Astrocyte of the cerebellum (primary cell): ENCODE results near the gene PKP3.
"Not testable (repeated sequence)": the region's sequence is repeated elsewhere in the genome, so short reads cannot be mapped to it uniquely, and the experiment has no call there.

Experiments
- DNase-seq: peaks from one replicate; pipeline ENCODE4 v3.0.0-alpha.2; 2011; ENCODE audit warnings: low read depth
- H3K4me3 ChIP-seq: 2 replicates; pipeline ENCODE4 v1.5.1; 2011; ENCODE audit warnings: mild to moderate bottlenecking, low read depth, low read length, moderate library complexity
- CTCF ChIP-seq: IDR thresholded peaks from 2 replicates; pipeline ENCODE4 v1.5.1; 2012; ENCODE audit warnings: low read length, low read depth, moderate library complexity, mild to moderate bottlenecking; ENCODE audit errors: missing control alignments
- in situ Hi-C: cut with HindIII; loops from 2 replicates; pipeline ENCODE4 v1.10.0; 2017; ENCODE audit warnings: low sequenced_read_pairs

The PKP3 gene

GRCh38 chr11:400241-400689 is 6.3 kb downstream of the PKP3 start:
- in situ Hi-C loops: no loop called here
- no peak for DNase-seq
- no peak overlapping the region for H3K4me3 ChIP-seq
- no peak for TF ChIP-seq CTCF

DNA sequence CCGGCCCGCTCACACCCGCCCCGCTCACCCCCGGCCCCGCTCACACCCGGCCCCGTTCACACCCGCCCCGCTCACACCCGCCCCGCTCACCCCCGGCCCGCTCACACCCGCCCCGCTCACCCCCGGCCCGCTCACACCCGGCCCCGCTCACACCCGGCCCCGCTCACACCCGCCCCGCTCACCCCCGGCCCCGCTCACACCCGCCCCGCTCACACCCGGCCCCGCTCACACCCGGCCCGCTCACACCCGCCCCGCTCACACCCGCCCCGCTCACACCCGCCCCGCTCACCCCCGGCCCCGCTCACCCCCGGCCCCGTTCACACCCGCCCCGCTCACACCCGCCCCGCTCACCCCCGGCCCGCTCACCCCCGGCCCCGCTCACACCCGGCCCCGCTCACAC is 7.2 kb downstream of the PKP3 start:
- DNase-seq, H3K4me3 ChIP-seq, in situ Hi-C loops: not testable (repeated sequence)

DNA sequence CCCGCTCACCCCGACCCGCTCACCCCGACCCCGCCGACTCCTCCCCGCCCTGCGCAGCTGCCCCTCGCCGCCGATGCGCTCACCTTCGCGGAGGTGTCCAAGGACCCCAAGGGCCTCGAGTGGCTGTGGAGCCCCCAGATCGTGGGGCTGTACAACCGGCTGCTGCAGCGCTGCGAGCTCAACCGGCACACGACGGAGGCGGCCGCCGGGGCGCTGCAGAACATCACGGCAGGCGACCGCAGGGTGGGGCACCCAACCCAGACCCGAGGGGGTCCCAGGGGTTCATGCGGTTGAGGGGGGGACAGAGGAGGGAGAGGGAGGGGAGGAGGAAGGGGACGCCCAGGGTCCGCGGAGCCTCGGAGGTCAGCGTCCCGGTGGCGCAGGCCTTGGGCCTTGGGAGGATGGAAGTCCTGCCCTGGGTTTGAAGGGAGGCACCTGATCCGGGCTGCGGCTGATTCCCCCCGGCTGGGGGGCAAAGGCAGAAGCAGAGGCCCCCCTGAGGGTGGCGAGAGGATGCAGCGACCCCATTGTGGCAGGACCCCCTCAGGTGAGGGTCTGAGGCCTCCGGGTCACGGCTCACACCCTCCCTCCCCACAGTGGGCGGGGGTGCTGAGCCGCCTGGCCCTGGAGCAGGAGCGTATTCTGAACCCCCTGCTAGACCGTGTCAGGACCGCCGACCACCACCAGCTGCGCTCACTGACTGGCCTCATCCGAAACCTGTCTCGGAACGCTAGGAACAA is 9.2 kb downstream of the PKP3 start:
- in situ Hi-C loops: no loop called here
- DNase-seq: no peak
- TF ChIP-seq CTCF: no peak
- H3K4me3 ChIP-seq: no peak overlapping the region

DNA sequence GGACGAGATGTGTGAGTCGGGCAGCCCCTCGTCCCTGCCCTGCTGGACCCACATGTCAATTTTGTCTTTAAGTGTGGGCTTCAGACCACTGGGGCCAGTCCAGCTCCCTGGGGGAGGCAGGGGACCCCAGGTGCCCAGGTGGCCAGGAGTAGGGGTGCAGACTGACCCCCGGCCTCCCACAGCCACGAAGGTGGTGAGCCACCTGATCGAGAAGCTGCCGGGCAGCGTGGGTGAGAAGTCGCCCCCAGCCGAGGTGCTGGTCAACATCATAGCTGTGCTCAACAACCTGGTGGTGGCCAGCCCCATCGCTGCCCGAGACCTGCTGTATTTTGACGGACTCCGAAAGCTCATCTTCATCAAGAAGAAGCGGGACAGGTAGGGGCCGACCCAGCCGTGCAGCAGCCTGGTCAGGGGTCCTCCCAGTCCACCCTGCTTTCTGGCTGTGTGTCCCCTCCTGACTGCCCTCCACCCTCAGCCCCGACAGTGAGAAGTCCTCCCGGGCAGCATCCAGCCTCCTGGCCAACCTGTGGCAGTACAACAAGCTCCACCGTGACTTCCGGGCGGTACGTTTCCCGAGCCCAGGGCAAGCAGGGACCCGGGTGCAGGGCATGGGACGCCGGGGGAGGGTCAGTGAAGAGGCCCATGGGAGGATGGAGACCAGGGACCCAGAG is 9.9 kb downstream of the PKP3 start:
- H3K4me3 ChIP-seq: no peak overlapping the region
- TF ChIP-seq CTCF: no peak
- in situ Hi-C loops: no loop called here
- no peak for DNase-seq

- DNase-seq: no peak
- in situ Hi-C loops: no loop called here
- no peak overlapping the region for H3K4me3 ChIP-seq
- TF ChIP-seq CTCF: no peak
These were observed 10.7 kb downstream of the PKP3 start for GRCh38 chr11:404551-405264.

DNA sequence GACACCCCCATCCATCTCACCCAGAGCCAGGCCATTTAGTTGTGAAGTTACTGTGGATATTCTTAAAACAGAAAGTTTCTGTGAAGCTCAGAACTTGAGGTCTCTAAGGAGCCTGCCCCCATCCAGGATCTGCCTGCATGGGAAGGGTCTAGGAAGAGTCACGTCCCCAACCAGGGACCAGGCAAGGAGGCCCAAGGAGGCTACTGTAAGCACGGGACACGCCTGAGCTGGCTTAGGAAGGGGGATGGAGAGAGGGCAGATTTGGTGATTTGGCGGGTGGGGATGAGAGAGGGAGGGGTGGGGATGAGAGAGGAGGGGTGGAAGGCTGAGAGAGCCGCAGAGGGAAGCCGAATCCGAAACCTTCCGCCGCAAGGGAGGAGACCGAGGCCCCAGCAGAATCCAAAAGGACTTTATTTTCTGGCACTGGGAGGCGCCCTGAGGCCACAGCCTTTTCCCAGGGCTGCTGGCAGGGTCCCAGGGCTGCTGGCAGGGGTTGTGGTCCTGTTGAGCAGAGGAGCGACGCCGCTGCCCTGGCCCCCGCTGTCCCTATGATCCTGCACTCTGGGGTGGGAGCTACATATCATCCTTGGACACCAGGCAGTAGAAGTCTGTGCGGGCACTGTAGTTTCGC is 11.4 kb downstream of the PKP3 start:
- no peak for DNase-seq
- in situ Hi-C loops: no loop called here
- no peak for TF ChIP-seq CTCF
- H3K4me3 ChIP-seq: peak overlapping the region; percentile 51
